G401 (cell line): ENCODE data around the gene SCART1. TPM values are rescaled to one million over a fixed set of nuclear protein-coding genes. Genes with fewer than 3 reads are reported as not detected.
"Not testable (repeated sequence)": the region's sequence is repeated elsewhere in the genome, so short reads cannot be mapped to it uniquely, and the experiment has no call there.

Source experiments
- DNase-seq: peaks from one replicate; pipeline ENCODE4 v3.0.0-alpha.2; 2015; ENCODE audit warnings: low spot score
- in situ Hi-C: cut with HindIII; loops from 2 replicates; pipeline ENCODE4 v1.10.0; 2016; ENCODE audit warnings: low sequenced_read_pairs, mixed read lengths
- total RNA-seq: library from RNA; depleted of rRNA; stranded (reverse); fragments of >200 nt; shearing (Covaris generic); gene quantifications from 2 replicates; pipeline ENCODE4 v1.2.3, GENCODE V29; 2014; rRNA removed

Gene SCART1
- total RNA-seq, 1 experiment from 2014 or later, result 0.10 TPM

DNA sequence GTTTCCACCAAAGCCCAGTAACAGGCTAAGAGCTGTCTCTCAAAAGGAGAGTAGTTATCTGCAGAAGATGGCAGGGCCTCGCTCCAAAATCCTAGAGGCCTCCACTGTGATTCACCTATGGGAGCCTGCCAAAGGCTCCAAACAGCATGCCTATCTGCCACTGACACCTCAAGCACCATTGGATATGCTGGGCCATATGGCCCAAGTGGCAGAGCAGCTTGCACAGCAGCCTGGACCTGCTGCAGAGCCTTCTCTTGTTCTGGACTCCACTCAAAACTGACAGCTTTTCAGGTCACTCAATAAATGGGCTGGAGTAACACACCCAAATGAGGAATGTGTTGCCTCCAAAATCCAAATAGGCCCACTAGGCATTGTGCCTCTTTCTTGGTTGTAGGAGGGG lies 45.4 kb downstream of the SCART1 start:
- in situ Hi-C loops, result not testable (repeated sequence)
- peak; percentile 96 for DNase-seq

DNA sequence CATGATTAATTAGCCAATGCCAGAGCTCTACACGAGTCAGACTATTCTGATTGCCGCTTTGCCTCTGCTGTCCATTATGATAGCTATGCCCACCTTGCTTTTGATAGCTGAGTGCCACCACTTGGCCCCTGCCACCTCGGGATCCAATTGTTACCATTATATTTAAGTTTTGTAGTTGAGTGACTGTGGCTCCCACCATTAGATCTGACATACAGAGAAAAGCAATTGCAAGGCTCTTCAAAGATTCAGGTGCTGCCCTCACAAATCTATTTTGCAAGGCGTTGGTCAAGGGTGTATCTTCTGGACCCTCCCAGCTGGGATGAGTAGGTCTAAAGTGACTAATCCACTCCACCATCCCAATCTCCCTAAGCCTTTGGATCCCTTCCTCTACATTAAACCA lies 47.2 kb downstream of the SCART1 start:
- in situ Hi-C loops, DNase-seq: not testable (repeated sequence)

DNA sequence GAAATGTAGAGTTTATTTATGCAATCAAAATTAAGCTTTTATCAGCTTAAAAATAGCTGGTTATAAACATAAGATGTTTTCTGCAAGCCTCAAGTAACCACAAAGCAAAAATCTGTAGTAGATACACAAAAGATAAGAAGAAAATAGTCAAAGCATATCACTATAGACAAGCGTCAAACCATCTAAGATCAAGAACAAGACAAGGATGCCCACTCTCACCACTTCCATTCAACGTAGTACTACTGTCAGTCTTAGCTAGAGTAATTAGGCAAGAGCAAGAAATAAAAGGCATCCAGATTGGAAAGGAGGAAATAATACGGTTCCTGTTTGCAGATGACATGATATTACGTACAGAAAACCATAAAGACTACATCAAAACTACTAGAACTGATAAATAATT lies 56.0 kb downstream of the SCART1 start:
- in situ Hi-C loops, result no loop called here
- DNase-seq, result no peak

DNA sequence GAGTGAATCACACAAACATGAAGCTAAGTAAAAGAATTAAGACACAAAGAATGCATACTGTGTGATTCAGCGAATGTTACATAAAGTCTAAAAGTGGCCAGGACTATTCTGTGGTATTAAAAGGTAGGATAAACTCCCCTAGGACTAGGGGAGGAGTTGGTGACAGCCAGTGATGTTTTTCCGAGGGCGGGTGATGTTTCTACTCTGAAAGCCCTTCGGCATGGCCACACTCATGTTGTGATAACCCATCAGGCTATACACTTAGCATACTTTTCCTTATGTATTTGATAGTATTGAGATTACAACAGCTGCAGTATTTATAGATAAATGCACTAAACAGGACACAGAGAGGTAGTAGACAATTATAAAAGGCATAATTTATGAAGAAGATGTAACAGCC lies 57.7 kb downstream of the SCART1 start:
- no peak for DNase-seq
- in situ Hi-C loops, result no loop called here

DNA sequence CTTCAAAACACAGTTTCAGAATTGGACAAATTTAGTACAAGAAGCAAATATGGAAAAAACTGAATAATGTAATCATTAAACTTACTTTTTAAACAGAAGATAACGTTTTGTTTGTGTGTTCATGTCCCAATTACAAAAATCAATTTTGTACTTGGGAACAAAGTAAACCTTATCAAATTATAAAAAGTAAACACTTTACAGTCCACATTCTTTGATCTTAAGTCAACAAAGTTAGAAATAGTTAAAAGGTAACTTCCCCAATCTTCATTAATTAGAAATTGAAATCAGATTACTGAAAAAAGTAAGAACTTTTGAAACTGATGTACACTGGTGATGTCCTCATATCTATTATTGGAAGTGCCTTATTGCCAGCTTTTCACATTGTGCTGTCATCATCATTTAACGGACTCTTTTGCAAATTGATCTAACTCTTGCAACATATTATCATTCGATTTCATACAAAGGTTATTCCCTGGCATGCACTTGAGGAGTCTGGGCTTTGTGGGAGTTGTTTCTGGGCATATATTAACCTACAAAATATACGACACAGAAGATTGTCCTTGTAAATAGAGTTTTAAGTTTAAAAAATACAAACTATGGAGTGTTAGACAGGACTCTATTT lies 58.3 kb downstream of the SCART1 start:
- in situ Hi-C loops, result no loop called here
- no peak for DNase-seq

DNA sequence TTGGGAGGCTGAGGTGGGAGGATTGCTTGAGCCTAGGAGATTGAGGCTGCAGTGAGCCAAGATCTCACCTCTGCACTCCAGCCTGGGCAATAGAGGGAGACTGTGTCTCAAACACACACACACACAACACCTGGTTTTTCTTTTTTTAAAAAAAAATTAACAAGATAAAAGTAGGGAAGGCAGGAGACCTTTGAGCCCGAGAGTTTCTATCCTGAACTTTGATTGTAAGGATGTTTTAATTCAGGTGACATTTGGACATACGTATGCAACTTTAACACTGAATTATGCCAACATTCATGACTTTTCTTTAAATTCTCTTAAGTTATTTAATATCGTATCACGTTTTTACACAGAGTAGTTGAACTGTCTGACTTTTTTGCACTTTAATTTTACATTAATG lies 61.7 kb downstream of the SCART1 start:
- in situ Hi-C loops, result no loop called here
- DNase-seq, result no peak

DNA sequence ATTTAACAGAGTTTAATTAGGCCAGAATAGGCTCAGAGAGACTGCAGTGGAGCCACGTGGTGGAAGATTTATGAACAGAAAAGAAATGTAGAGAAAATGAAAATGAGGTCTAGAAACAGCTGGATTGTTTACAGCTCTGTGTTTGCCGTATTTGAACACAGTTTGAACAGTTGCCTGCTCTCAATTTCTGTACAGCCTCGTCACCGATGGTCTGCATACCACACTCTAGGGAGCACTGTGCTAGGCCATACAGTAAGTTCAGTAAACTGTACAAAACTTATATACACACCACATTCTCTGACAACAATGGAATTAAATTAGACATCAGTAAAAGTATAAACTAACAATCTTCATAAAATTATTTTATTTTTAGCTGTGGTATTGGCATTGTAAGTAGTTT lies 62.3 kb downstream of the SCART1 start:
- in situ Hi-C loops, result no loop called here
- DNase-seq, result no peak

DNA sequence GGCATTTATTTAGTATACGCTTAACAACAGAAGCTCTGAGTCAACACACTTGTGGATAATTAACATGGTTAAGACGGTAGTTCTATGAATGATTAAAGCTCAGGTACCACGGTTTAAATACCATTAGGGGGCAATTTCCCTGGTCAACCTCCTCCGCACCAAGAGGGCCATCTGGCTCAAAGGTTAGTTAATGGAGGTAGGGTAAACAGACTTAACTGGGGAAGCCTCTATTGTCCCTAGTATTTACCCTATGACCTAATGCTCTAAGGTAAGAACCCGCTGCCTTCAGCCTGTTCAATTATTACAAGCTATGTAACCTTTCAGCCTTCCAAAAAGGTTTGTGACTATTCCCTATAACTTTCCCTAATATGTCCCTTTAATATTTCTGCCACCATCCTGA lies 64.8 kb downstream of the SCART1 start:
- in situ Hi-C loops, DNase-seq: not testable (repeated sequence)

Other genes starting within 250 kb of the SCART1 start
- not detected in 2 replicates for gene UTF1, start 223.7 kb upstream of the SCART1 start, total RNA-seq
- 0.12 TPM in 1 of 2 replicates, not detected in the other for gene VENTX, start 216.1 kb upstream of the SCART1 start, total RNA-seq
- gene ADAM8, start 177.1 kb upstream of the SCART1 start, total RNA-seq, result 0.68 and 12.7 TPM in 2 replicates
- 71.4 and 73.3 TPM in 2 replicates for gene TUBGCP2, start 145.1 kb upstream of the SCART1 start, total RNA-seq
- gene ZNF511, start 145.0 kb upstream of the SCART1 start, total RNA-seq, result 60.7 and 97.4 TPM in 2 replicates
- 53.3 and 63.5 TPM in 2 replicates for gene CALY, start 117.0 kb upstream of the SCART1 start, total RNA-seq
- 1.8 and 3.0 TPM in 2 replicates for gene PRAP1, start 106.6 kb upstream of the SCART1 start, total RNA-seq
- gene FUOM, start 95.9 kb upstream of the SCART1 start, total RNA-seq, result 65.7 and 103 TPM in 2 replicates
- 105 and 118 TPM in 2 replicates for gene ECHS1, start 80.6 kb upstream of the SCART1 start, total RNA-seq
- gene PAOX, start 74.7 kb upstream of the SCART1 start, total RNA-seq, result 11.7 and 13.9 TPM in 2 replicates
- 60.7 and 66.8 TPM in 2 replicates for gene MTG1, start 59.8 kb upstream of the SCART1 start, total RNA-seq
- not detected in 2 replicates for gene SPRN, start 29.3 kb upstream of the SCART1 start, total RNA-seq
- gene CYP2E1, start 73.4 kb downstream of the SCART1 start, total RNA-seq, result 0.17 TPM in 1 of 2 replicates, not detected in the other
- gene SYCE1, start 111.6 kb downstream of the SCART1 start, total RNA-seq, result not detected in 2 replicates
- not detected in 2 replicates for gene FRG2B, start 172.8 kb downstream of the SCART1 start, total RNA-seq